Esophagus squamous epithelium (tissue), 5 donors: ENCODE measurements around the gene GLMN. TPM values are rescaled to one million over a fixed set of nuclear protein-coding genes. Genes with fewer than 3 reads are reported as not detected.

Experiments used
- DNase-seq: peaks from one replicate; lab custom pipeline; 2025; lab: John Stamatoyannopoulos, UW
- H3K27ac ChIP-seq, 4 donors: fragments of 200-600 bp; sonication (generic); one replicate each; pipeline ENCODE4 v1.5.1; 2016 to 2019; ENCODE audit warnings: mild to moderate bottlenecking in 1 of 4
- H3K27me3 ChIP-seq, 4 donors: fragments of 200-600 bp; sonication (generic); 1 replicate in 3 of 4; 2 replicates in 1 of 4; pipeline versions ENCODE4 v1.5.1 to v1.6.0; 2017 to 2021; ENCODE audit warnings: antibody characterized with exemption in 1 of 4
- H3K36me3 ChIP-seq, 3 donors: fragments of 200-600 bp; sonication (generic); one replicate each; pipeline ENCODE4 v1.5.1; 2016 to 2019
- H3K4me1 ChIP-seq, 3 donors: fragments of 200-600 bp; sonication (generic); one replicate each; pipeline ENCODE4 v1.5.1; 2017 to 2019
- H3K4me3 ChIP-seq, 4 donors: fragments of 200-600 bp; sonication (generic); 1 replicate in 3 of 4; 2 replicates in 1 of 4; pipeline ENCODE4 v1.5.1; 2016 to 2019; ENCODE audit warnings: mild to moderate bottlenecking in 2 of 4, moderate library complexity in 1 of 4
- H3K9me3 ChIP-seq, 3 donors: fragments of 200-600 bp; sonication (generic); one replicate each; pipeline ENCODE4 v1.5.1; 2016 to 2019
- CTCF ChIP-seq, 6 experiments: fragments of 450-650 bp in 4 of 6; fragments of 200-600 bp in 2 of 6; sonication (generic) in 2 of 6; IDR thresholded peaks; one replicate each; pipeline ENCODE4 v1.5.1; 2016 to 2019; ENCODE audit warnings: antibody characterized with exemption in 6 of 6, mild to moderate bottlenecking in 4 of 6, moderate library complexity in 4 of 6
- POLR2A ChIP-seq, 4 donors: fragments of 450-650 bp; IDR thresholded peaks; one replicate each; pipeline ENCODE4 v1.6.1; 2017; ENCODE audit warnings: antibody characterized with exemption in 4 of 4, mild to moderate bottlenecking in 4 of 4, moderate library complexity in 3 of 4
- WGBS, 2 donors: methylation state at CpG; one replicate each; pipeline ENCODE4 v1.1.5; 2018; 5-methylcytosine and 5-hydroxymethylcytosine counted together
- intact Hi-C: fragments of 100-400 bp; cut with DNase I; formaldehyde crosslinking; loops from one replicate; pipeline ENCODE4 v1.15.0; 2022
- total RNA-seq, 4 donors: library from RNA; depleted of rRNA; stranded (reverse); fragments of >200 nt; gene quantifications; one replicate each; pipeline ENCODE4 v1.1.0, GENCODE V29; 2016
- donor health status: DM: yes; HTN: yes; CAD: no.

The GLMN gene
- total RNA-seq, 4 donors from 2014 or later = 3.9 to 12.0 (median 10.4) TPM

- Histone ChIP-seq H3K4me3 (no peak overlapping the region), H3K27me3 (no peaks in the 10 kb centered on the region), H3K27ac (no peak overlapping the region), H3K4me1 (no peaks in the 10 kb centered on the region), H3K36me3 (peaks cover 3 to 95% (median 8%) of the 10 kb centered on the region in 3 donors), H3K9me3 (peaks cover 0 to 22% (median 12%) of the 10 kb centered on the region in 3 donors)
- TF ChIP-seq CTCF (IDR thresholded peaks at IDR 0.05) (no peak), POLR2A (IDR thresholded peaks at IDR 0.05) (no peak)
- intact Hi-C loops = no loop called here
- no peak for DNase-seq
Observed at GRCh38 chr1:92324784-92325183, 26.0 kb upstream of the GLMN start.

GRCh38 chr1:92323473-92324453 is 25.0 kb upstream of the GLMN start:
- no peaks in the 10 kb centered on the region for H3K27me3 ChIP-seq
- no peak for DNase-seq
- peaks cover 3 to 88% (median 8%) of the 10 kb centered on the region in 3 donors for H3K36me3 ChIP-seq
- no peaks in the 10 kb centered on the region for H3K4me1 ChIP-seq
- H3K4me3 ChIP-seq = no peak overlapping the region
- 86 to 88% methylated on average over 7 of the region's 7 CpGs for WGBS, 2 donors
- H3K27ac ChIP-seq = no peak overlapping the region
- TF ChIP-seq POLR2A (IDR thresholded peaks at IDR 0.05) = no peak
- no peak for TF ChIP-seq CTCF (IDR thresholded peaks at IDR 0.05)
- peaks cover 0 to 22% (median 12%) of the 10 kb centered on the region in 3 donors for H3K9me3 ChIP-seq
- intact Hi-C loops = no loop called here

GRCh38 chr1:92317836-92318493 is 19.2 kb upstream of the GLMN start:
- H3K4me3 ChIP-seq = no peak overlapping the region
- no peak for DNase-seq
- peaks cover 0 to 61% (median 0%) of the 10 kb centered on the region in 3 donors for H3K36me3 ChIP-seq
- TF ChIP-seq CTCF (IDR thresholded peaks at IDR 0.05) (no peak), POLR2A (IDR thresholded peaks at IDR 0.05) (no peak)
- WGBS, 2 donors = 70 to 77% methylated on average over 3 of the region's 3 CpGs
- H3K27me3 ChIP-seq = no peaks in the 10 kb centered on the region
- intact Hi-C loops = no loop called here
- no peak overlapping the region for H3K27ac ChIP-seq
- H3K4me1 ChIP-seq = no peaks in the 10 kb centered on the region
- no peaks in the 10 kb centered on the region for H3K9me3 ChIP-seq

GRCh38 chr1:92315766-92316599 is 17.2 kb upstream of the GLMN start:
- H3K9me3 ChIP-seq = no peaks in the 10 kb centered on the region
- intact Hi-C loops = no loop called here
- TF ChIP-seq CTCF (IDR thresholded peaks at IDR 0.05) (no peak), POLR2A (IDR thresholded peaks at IDR 0.05) (no peak)
- 73 to 77% methylated on average over 6 of the region's 6 CpGs for WGBS, 2 donors
- no peaks in the 10 kb centered on the region for H3K4me1 ChIP-seq
- H3K27ac ChIP-seq = peak overlapping the region in 1 of 4 donors; percentile 7
- no peaks in the 10 kb centered on the region for H3K27me3 ChIP-seq
- no peak overlapping the region for H3K4me3 ChIP-seq
- H3K36me3 ChIP-seq = peaks cover 0 to 59% (median 0%) of the 10 kb centered on the region in 3 donors
- no peak for DNase-seq
